IPS-15b (cell line): ENCODE measurements around the gene ASB6.

Source experiments
- H3K27me3 ChIP-seq: one replicate; pipeline ENCODE4 v1.6.1; 2013; ENCODE audit warnings: low read length; ENCODE audit not compliant: control insufficient read depth, insufficient read depth
- H3K36me3 ChIP-seq: one replicate; pipeline ENCODE4 v1.6.1; 2013; ENCODE audit warnings: low read length; ENCODE audit not compliant: control insufficient read depth, insufficient read depth
- H3K4me1 ChIP-seq: one replicate; pipeline ENCODE4 v1.6.1; 2013; ENCODE audit warnings: mild to moderate bottlenecking, low read length; ENCODE audit not compliant: control insufficient read depth, insufficient read depth
- H3K4me3 ChIP-seq: one replicate; pipeline ENCODE4 v1.5.1; 2013; ENCODE audit warnings: low read depth, low read length
- H3K9ac ChIP-seq: one replicate; pipeline ENCODE4 v1.6.1; 2013; ENCODE audit warnings: low read depth, mild to moderate bottlenecking, low read length
- H3K9me3 ChIP-seq: one replicate; pipeline ENCODE4 v1.6.1; 2013; ENCODE audit warnings: mild to moderate bottlenecking, low read length; ENCODE audit not compliant: control insufficient read depth, insufficient read depth

Gene ASB6

DNA sequence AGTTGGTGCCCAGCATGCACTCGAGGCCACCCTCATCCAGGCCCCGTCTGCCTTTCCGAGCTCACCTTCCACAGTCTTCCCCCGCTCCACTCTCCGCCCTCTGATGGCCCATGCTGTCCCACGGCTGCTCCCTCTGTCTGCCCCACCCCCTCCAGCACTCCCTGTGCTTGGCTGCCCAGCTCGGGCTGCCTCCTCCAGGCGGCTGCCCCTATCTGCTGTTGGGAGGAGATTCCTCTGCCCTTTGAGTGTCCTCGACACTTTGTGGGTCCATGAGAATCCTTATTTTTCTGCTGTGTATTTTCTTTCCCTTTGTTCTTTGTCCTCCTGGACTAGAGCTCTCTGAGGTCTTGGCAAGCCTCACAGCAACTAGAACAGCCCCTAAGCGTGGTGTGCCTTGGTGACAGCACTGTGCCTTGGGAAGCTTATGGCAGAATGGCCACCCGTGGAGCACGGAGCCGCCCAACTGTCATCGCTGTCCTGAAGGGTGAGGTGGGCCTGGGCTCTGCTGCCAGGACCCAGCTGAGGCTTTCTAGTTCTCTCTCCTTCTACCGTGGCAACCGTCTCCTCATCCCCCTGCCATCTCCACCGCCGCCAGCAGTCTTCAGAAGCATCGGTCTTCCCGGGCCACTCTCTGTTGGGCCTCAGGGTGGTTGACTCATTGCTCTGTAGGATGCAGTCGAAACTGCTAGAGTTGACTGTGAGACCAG is 10.8 kb downstream of the ASB6 start:
- no peaks in the 10 kb centered on the region for H3K9me3 ChIP-seq
- H3K9ac ChIP-seq: peak overlapping the region; percentile 37
- H3K4me1 ChIP-seq: peaks cover 4% of the 10 kb centered on the region
- peaks cover 37% of the 10 kb centered on the region for H3K36me3 ChIP-seq
- H3K27me3 ChIP-seq: no peaks in the 10 kb centered on the region
- no peak overlapping the region for H3K4me3 ChIP-seq

DNA sequence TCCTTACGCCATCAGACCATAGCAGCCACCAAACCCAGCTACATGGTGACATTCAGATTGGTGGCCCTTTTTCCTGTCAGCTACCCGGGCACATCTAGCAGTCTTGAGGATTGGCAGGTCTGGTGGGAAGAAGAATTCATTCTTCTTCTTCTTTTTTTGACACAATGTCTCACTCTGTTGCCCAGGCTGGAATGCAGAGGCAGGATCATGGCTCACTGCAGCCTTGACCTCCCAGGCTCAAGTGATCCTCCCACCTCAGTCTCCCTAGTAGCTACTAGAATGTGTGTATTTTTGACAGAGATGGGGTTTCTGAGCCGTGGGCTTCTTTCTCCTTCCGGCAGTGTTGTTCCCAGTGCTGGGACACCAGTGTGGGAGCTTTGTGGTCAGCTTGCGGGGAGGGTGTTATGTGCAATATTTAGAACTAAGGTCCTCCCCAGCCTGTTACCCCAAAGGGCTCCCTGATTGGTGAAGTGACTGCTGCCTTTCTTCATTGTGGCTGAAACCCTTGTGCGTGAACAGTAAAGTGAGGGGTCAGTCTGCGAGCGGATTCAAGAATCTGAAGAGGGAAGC is 12.6 kb downstream of the ASB6 start:
- H3K4me1 ChIP-seq: peaks cover 7% of the 10 kb centered on the region
- no peaks in the 10 kb centered on the region for H3K9me3 ChIP-seq
- H3K4me3 ChIP-seq: no peak overlapping the region
- H3K27me3 ChIP-seq: no peaks in the 10 kb centered on the region
- H3K9ac ChIP-seq: no peak overlapping the region
- peaks cover 22% of the 10 kb centered on the region for H3K36me3 ChIP-seq

DNA sequence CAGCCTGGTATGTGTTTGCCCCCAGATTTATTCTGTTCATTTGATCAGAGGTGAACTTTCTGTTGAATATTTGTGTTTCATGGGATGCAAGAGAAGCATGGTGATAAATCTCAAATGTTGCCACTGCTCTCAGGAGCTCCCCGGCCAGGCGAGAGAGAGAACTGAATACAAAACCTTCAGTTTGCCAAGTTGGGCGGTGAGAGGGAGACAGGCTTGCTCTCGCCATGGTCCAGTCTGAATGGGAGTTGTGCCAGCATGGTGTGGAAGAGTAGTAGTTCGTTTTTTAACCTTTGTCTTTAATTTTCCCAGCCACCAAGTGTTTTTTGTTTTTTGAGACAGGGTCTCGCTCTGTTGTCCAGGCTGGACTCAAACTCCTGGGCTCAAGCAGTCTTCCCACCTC is 13.2 kb downstream of the ASB6 start:
- Histone ChIP-seq H3K4me3 (no peak overlapping the region), H3K9me3 (no peaks in the 10 kb centered on the region), H3K36me3 (peaks cover 15% of the 10 kb centered on the region), H3K9ac (peak overlapping the region; percentile 3), H3K27me3 (no peaks in the 10 kb centered on the region), H3K4me1 (peaks cover 11% of the 10 kb centered on the region)

DNA sequence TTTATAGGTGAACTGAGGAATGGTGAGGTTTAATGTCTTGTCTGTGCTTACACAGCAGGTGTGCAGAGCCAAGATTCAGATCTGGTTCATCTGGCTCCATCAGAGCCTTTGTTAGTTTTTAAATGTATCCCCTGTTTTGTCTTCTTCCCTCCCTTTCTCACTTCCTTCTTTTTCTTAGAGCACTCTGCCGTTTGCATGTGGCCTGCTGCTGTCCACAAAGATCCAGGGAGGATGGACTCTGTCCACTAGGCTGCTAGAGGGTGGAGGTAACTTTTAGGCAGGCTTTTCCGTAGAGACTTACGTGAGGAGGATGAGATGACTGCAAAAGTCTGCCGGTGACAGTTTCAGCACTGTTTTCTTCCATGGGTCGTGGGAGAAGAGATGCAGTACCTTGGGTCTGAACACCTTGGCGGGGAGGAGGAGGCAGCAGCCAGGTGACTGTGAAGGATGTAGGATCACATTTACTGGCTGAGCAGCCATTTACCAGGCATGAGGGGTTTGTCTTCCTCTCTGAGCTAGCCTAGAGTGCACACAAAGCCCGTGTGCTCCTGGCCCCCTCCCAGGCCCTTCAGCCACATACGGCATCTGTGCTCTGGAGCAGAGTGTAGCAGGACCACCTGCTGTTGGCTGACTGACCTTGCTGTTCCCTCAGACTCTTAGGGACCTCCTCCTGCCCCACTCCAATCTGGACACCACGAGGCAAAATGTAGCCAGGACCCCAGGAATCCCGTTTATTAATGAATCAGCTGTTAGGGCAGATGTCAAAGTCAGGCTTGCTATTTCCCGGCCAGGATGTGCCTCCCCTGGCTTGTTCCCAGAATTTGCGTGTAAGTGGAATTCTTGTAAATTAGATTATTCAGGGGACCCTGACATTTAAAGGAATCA is 14.2 kb downstream of the ASB6 start:
- H3K36me3 ChIP-seq: peaks cover 15% of the 10 kb centered on the region
- peak overlapping the region; percentile 28 for H3K9ac ChIP-seq
- peaks cover 11% of the 10 kb centered on the region for H3K4me1 ChIP-seq
- H3K4me3 ChIP-seq: peak overlapping the region; percentile 92
- H3K9me3 ChIP-seq: no peaks in the 10 kb centered on the region
- H3K27me3 ChIP-seq: peaks cover 2% of the 10 kb centered on the region

DNA sequence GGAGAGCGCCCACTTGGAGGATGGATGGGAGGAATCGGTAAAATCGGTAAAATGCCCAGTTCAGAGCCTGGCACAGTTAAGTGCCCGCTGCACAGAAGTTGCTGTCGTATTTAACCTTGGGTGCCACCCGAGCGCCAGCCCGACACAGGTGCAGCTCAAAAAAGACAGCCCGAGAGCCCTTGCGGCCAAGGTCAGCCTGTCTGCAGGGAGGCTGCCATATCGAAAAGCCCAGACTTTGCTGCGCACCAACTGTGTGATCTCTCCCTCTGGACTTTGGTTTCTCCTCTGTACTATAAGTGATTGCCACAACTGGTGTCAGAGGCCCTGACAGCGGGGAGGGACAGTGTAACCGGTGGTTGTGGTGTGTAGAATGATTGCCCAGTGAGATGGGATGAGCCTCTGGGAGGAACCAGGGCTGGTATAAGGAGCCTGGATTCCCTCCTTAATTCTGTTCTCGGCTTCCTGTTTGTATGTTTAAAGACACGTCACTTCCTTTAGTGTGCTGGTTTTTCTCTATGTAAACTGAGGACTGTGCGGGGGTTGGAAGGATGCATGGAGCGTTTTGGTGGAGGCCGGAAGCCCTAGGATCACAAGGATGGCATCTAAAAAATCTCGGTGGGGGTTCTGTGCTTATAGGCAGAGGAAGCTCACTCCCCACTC is 15.2 kb downstream of the ASB6 start:
- peaks cover 6% of the 10 kb centered on the region for H3K27me3 ChIP-seq
- H3K36me3 ChIP-seq: peaks cover 6% of the 10 kb centered on the region
- no peaks in the 10 kb centered on the region for H3K9me3 ChIP-seq
- H3K4me3 ChIP-seq: peak overlapping the region; percentile 92
- peak overlapping the region; percentile 81 for H3K9ac ChIP-seq
- H3K4me1 ChIP-seq: peaks cover 11% of the 10 kb centered on the region

DNA sequence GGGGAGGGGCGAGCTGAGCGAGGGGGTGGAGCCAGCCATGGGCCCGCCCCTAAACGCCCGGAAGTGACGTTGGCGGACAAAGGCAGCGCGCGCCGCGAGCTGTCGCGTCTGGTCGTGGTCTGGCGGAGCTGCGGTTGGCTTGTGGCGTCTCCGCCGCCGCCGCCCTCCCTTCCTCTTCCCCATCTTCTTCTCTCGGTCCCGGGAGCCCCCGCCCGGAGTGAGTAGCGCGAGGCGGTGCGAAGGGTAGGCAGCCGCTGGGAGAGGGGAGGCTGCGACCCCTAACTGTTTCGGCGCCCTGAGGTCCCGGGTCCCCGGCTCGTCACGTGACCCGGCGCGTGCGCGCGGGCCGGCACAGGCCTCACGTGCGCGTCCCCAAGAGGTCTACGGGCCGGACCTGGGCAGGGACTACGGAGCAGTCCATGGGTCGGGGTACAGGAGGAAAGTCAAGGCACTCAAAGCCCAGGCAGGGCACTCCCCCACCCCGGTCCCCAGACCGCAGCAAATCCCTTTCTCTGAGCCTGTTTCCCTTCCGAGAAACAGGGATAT is 15.8 kb downstream of the ASB6 start, which contains the start of gene NTMT1:
TSS of gene NTMT1 (plus strand) at position 85 of the 546 bp plus-strand sequence. CDS start 6,541 bp downstream, outside the sequence.
- peak within 1 kb of the TSS; percentile 92 for H3K4me3 ChIP-seq
- peaks cover 11% of the 10 kb centered on the region for H3K4me1 ChIP-seq
- no peaks in the 10 kb centered on the region for H3K9me3 ChIP-seq
- peaks cover 12% of the 10 kb centered on the region for H3K27me3 ChIP-seq
- H3K36me3 ChIP-seq: peaks cover 5% of the 10 kb centered on the region
- H3K9ac ChIP-seq: peak within 1 kb of the TSS; percentile 81

DNA sequence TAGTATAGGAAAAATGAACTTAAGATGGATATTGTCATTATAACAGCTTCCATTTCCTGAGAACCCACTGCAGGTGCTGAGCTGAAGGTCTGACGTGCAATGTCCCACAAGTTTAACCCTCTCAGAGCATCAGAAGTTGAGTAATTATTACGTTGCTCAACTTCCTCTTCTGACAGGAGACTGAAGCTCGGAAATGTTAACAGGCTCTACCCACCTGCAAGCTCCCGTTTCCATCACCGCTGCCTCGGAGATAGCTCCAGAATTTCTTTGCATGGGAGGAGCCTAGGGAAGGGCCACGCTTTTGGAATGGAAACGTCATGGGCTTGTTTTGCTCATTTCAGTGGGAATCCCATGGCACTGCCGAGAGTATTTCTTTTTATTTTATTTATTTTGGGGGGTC is 17.0 kb downstream of the ASB6 start:
- Histone ChIP-seq H3K4me1 (peaks cover 11% of the 10 kb centered on the region), H3K9ac (no peak overlapping the region), H3K27me3 (peaks cover 20% of the 10 kb centered on the region), H3K9me3 (no peaks in the 10 kb centered on the region), H3K4me3 (peak overlapping the region; percentile 22), H3K36me3 (peaks cover 5% of the 10 kb centered on the region)

DNA sequence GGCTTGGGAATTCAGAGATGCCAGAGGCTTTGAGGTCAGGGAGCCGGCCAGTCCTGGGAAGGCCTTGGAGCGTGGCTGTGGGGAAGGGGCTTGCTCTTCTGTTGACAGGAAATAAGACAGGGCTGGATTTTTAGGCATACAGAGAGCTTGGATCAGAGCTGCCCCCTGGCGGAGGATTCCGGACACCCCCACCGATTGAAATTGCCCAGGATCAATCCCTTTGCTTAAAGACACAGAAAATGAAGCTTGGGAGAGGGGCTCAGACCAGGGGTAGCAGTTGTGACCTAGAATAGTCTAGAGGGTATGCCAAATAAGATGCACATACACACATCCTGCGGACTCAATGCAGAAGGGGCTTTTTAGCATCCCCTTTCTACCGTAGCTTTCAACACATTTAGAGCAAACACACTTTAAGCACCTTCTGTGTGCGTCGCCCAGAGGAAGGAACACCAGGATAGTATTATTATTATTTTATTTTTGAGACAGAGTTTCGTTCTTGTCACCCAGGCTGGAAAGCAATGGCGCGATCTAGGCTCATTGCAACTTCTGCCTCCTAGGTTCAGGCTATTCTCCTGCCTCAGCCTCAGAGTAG is 17.7 kb downstream of the ASB6 start:
- Histone ChIP-seq H3K36me3 (peaks cover 5% of the 10 kb centered on the region), H3K4me3 (no peak overlapping the region), H3K9me3 (no peaks in the 10 kb centered on the region), H3K4me1 (peaks cover 11% of the 10 kb centered on the region), H3K27me3 (peaks cover 27% of the 10 kb centered on the region), H3K9ac (no peak overlapping the region)

DNA sequence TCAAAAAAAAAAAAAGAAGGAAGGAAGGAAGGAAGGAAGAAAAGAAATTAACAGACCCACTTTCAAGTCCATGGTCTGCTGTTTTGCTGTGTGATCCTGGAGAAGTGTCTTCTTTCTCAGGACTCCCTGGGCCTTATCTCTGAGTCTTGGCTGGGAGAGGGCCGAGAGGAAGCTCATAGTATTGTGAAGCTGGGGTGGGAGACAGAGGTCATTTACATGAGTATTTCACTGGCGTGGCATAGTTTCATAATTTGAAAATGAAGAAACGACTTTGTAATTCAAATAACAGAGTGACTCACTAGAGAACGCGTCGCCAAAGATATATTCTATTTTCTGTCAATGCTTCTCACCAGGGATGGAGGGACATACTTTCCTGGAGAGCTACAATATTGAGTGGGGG is 18.6 kb downstream of the ASB6 start:
- peaks cover 34% of the 10 kb centered on the region for H3K27me3 ChIP-seq
- peaks cover 11% of the 10 kb centered on the region for H3K4me1 ChIP-seq
- H3K36me3 ChIP-seq: peaks cover 1% of the 10 kb centered on the region
- H3K4me3 ChIP-seq: no peak overlapping the region
- H3K9ac ChIP-seq: no peak overlapping the region
- no peaks in the 10 kb centered on the region for H3K9me3 ChIP-seq

DNA sequence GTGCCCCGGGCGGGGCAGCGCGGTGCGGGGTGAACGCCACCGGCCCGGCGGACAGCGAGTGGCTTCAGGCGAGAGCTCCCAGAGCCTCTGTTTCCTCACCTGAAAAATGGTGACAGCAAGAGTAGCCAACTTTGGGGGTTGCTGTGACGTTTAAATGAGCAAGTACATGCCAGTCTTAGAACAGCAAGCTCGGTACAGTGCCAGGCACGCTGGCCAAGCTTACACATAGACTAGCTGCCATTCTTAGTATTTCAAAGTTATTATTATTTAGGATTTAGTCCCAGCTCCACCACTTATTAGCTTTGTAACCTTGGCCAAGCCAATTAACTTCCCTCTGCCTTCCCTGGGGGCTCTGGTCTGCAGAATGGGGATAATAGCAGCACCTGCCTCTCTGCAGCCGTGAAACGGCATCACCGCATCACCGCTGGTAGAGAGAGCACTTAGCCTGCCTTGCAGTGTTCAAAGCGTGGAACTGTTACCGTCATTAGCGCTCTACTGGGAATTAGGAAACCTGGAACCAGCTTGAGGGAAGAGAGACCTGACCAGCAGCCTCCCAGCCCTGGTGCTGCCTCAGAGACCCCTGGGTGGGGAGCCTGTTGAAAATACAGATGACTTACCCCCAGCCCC is 21.2 kb downstream of the ASB6 start, which contains the start of gene C9orf50:
TSS of gene C9orf50 (minus strand) at position 433 of the 627 bp plus-strand sequence. CDS start 527 bp downstream, outside the sequence.
- peaks cover 39% of the 10 kb centered on the region for H3K27me3 ChIP-seq
- no peaks in the 10 kb centered on the region for H3K36me3 ChIP-seq
- H3K9ac ChIP-seq: no peak within 1 kb of the TSS
- peak within 1 kb of the TSS; percentile 43 for H3K4me3 ChIP-seq
- peaks cover 6% of the 10 kb centered on the region for H3K4me1 ChIP-seq
- no peaks in the 10 kb centered on the region for H3K9me3 ChIP-seq
